ENCODE results near the gene LRP1.

DNA sequence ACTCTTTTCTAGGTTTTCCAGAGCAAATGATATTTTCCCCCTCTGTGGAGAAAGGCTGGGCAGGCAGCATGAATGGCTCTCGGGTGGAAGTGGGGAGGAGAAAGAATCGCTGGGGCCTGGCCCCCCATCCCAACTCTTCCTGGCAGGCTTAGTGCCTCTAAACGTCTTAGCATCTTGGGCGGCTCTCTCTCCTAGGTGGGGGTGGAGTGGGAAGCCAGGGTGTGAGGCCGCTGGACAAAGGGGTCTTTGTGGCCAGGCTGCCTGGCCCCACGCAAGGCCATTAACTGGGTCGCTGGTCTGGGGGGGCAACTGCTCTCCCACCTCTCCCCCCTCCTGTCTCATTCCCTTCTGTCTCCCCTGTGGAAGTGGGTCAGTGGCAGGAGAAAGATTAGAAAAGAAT is 14.4 kb downstream of the LRP1 start:
- TF ChIP-seq, protein P1, sequence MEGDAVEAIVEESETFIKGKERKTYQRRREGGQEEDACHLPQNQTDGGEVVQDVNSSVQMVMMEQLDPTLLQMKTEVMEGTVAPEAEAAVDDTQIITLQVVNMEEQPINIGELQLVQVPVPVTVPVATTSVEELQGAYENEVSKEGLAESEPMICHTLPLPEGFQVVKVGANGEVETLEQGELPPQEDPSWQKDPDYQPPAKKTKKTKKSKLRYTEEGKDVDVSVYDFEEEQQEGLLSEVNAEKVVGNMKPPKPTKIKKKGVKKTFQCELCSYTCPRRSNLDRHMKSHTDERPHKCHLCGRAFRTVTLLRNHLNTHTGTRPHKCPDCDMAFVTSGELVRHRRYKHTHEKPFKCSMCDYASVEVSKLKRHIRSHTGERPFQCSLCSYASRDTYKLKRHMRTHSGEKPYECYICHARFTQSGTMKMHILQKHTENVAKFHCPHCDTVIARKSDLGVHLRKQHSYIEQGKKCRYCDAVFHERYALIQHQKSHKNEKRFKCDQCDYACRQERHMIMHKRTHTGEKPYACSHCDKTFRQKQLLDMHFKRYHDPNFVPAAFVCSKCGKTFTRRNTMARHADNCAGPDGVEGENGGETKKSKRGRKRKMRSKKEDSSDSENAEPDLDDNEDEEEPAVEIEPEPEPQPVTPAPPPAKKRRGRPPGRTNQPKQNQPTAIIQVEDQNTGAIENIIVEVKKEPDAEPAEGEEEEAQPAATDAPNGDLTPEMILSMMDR (conservative IDR thresholded peaks at IDR 0.05; ENCODE audit: low read depth in 2 of 2) = no peak
- TF ChIP-seq EZH2phosphoT487 (IDR thresholded peaks at IDR 0.05; ENCODE audit: unreplicated experiment) (no peak), EZH2 (IDR thresholded peaks at IDR 0.05; ENCODE audit: low read depth, unreplicated experiment) (no peak), POLR2AphosphoS5 (IDR thresholded peaks at IDR 0.05; ENCODE audit: low read depth) (no peak), JUNB (IDR thresholded peaks at IDR 0.05; ENCODE audit: unreplicated experiment) (no peak)
- TF ChIP-seq, protein P2, sequence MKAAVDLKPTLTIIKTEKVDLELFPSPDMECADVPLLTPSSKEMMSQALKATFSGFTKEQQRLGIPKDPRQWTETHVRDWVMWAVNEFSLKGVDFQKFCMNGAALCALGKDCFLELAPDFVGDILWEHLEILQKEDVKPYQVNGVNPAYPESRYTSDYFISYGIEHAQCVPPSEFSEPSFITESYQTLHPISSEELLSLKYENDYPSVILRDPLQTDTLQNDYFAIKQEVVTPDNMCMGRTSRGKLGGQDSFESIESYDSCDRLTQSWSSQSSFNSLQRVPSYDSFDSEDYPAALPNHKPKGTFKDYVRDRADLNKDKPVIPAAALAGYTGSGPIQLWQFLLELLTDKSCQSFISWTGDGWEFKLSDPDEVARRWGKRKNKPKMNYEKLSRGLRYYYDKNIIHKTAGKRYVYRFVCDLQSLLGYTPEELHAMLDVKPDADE (IDR thresholded peaks at IDR 0.05) = no peak
